GM10266 (cell line): ENCODE measurements around the gene NEDD4L.
A peak's percentile ranks its signal among the peaks of the same experiment; 100 is the strongest.

ENCODE experiments used
- DNase-seq: peaks from one replicate; pipeline ENCODE4 v3.0.0; 2012; ENCODE audit errors: extremely low spot score
- TF ChIP-seq, protein P1 (sequence below): IDR thresholded peaks from 2 replicates; pipeline ENCODE4 v1.5.1; 2012; ENCODE audit warnings: mild to moderate bottlenecking, low read depth; ENCODE audit not compliant: control insufficient read depth, insufficient read depth; ENCODE audit errors: missing control alignments

NEDD4L gene

DNA sequence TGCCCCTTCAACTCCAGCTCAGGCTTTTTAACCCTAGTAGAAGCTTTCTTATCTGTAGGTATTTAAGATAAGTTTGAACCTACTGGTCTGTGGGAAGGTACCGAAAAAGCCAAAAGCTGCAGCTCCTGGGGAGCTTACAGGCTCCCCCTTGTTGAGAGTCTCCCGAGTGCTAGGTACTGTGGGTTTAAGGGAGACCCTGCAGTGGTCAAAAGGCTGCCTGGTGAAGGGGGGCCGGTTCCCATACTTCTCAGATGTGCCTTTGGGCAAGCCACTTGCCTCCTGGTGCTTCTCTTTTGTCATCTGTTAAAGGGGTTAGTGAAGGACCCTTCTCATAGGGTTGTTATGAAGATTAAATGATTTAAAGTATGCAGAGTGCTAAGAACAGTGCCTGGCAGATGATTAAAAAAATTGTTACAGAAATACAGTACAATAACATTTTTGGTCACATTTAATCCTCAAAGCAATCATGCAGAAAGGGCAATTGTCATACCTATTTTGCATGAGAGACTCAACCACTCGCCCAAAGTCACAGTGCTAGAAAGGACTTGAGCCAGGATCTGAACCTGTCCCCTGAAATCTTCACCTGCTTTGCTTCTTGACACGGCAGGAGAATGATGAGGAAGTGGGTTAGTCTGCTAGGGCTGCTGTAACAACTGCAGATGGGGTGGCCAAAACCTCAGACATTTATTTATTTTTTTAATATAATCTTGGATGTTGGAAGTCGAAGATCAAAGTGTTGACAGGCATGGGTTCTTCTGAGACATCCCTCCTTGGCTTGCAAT lies 62.5 kb downstream of the NEDD4L start:
- DNase-seq, result no peak
- TF ChIP-seq, protein P1, sequence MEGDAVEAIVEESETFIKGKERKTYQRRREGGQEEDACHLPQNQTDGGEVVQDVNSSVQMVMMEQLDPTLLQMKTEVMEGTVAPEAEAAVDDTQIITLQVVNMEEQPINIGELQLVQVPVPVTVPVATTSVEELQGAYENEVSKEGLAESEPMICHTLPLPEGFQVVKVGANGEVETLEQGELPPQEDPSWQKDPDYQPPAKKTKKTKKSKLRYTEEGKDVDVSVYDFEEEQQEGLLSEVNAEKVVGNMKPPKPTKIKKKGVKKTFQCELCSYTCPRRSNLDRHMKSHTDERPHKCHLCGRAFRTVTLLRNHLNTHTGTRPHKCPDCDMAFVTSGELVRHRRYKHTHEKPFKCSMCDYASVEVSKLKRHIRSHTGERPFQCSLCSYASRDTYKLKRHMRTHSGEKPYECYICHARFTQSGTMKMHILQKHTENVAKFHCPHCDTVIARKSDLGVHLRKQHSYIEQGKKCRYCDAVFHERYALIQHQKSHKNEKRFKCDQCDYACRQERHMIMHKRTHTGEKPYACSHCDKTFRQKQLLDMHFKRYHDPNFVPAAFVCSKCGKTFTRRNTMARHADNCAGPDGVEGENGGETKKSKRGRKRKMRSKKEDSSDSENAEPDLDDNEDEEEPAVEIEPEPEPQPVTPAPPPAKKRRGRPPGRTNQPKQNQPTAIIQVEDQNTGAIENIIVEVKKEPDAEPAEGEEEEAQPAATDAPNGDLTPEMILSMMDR, result no peak

DNA sequence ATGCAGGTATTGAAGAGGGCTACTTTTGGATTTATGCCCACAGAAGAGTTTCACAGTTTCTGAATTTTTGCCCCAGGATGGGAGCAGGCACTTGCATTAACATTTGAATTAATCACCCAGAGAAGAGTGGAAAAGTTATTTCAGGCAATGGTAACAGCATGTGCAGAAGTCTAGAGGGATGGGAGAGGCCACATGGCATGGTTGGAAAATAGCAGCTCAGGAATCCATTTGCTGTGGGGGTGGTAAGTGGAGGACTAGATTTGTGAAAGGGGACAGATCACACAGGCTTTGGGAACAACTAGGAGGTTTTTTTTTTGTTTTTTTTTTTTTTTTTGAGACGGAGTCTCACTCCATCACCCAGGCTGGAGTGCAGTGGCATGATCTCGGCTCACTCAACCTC lies 65.2 kb downstream of the NEDD4L start:
- DNase-seq, result no peak
- TF ChIP-seq, protein P1, result no peak

- no peak for DNase-seq
- TF ChIP-seq, protein P1, result no peak
Observed at GRCh38 chr18:58110398-58110797, 66.4 kb downstream of the NEDD4L start.

GRCh38 chr18:58112174-58112573 lies 68.1 kb downstream of the NEDD4L start:
- no peak for DNase-seq
- TF ChIP-seq, protein P1, result no peak

DNA sequence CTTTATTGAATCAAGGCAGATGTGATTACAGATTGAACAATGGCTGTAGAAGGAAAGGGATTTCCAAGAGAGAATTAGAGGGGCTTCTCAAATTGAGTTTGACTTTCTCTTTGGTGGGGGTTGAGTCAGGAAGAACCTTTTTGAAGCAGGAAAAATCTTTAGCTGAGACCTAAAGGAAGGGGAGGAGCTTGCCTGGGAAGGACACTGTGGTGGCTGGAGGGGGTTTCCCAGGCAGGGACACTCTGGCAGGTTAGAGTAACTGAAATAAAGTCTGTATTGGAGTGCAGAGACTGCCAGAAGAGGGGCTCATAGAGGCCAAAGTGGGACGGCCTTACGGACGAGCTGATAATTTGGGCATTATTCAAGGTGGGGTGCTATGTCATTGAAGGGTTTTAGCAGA lies 69.3 kb downstream of the NEDD4L start:
- DNase-seq, result peak; percentile 37
- TF ChIP-seq, protein P1, result no peak

DNA sequence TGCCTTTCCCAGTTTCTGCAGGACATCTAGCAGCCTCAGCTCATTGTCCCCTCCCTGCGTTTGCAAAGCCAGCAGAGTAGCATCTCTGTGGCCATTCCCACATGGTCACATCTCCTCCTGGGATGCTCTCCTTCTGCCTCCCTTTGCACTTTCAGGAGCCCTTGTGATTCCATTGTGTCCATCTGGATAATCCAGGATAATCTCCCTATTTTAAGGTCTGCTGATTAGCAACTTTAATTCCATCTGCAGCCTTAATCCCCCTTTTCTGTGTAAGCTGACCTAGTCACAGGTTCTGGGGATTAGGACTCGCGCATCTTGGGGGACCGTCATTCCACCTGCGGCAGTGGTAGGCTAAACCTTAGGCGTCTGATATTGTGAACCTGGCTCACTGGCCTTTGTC lies 70.7 kb downstream of the NEDD4L start:
- DNase-seq, result no peak
- TF ChIP-seq, protein P1, result no peak

DNA sequence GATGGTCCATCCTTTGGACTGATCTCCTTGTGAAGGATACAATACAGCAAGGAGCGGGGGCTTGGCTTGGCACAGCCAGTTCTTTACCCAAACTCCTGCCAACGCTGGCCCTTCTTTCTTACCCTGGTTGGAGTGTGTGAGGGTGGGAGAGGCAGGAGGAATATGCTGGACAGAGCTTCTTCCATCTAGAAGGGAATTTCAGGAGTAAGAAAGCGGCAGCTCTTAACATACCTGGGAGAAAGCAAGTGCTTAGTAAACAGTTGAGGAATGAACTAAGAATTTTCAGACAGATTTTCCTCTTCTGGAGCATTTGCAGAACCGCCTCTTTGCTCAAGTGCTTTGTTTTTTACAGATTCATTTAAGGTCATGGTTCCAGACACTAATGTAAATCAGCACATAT lies 72.8 kb downstream of the NEDD4L start:
- no peak for DNase-seq
- TF ChIP-seq, protein P1, result no peak
